ENCODE results near the gene UBE2D2.
"Not testable (repeated sequence)": the region's sequence is repeated elsewhere in the genome, so short reads cannot be mapped to it uniquely, and the experiment has no call there.

UBE2D2 gene

DNA sequence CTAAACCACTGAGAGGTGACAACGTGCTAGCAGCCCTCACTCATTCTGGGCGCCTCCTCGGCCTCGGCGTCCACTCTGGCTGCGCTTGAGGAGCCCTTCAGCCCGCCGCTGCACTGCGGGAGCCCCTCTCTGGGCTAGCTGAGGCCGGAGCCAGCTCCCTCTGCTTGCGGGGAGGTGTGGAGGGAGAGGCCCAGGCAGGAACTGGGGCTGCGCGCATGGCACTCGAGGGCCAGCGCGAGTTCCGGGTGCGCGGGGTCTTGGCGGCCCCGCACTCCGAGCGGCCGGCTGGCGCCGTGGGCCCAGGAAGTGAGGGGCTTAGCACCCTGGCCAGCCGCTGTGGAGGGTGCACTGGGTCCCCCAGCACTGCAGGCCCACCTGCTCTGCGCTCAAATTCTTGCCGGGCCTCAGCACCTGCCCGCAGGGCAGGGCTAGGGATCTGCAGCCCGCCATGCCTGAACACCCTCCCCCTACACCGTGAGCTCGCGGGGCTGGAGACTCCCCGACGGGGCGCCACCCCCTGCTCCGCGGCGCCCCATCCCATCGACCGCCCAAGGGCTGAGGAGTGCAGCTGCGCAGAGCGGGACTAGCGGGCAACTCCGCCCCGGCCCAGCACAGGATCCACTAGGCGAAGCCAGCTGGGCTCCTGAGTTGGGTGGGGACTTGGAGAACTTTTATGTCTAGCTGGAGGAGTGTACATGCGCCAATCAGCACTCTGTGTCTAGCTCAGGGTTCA is 11.8 kb upstream of the UBE2D2 start:
- no peak for FAIRE-seq

DNA sequence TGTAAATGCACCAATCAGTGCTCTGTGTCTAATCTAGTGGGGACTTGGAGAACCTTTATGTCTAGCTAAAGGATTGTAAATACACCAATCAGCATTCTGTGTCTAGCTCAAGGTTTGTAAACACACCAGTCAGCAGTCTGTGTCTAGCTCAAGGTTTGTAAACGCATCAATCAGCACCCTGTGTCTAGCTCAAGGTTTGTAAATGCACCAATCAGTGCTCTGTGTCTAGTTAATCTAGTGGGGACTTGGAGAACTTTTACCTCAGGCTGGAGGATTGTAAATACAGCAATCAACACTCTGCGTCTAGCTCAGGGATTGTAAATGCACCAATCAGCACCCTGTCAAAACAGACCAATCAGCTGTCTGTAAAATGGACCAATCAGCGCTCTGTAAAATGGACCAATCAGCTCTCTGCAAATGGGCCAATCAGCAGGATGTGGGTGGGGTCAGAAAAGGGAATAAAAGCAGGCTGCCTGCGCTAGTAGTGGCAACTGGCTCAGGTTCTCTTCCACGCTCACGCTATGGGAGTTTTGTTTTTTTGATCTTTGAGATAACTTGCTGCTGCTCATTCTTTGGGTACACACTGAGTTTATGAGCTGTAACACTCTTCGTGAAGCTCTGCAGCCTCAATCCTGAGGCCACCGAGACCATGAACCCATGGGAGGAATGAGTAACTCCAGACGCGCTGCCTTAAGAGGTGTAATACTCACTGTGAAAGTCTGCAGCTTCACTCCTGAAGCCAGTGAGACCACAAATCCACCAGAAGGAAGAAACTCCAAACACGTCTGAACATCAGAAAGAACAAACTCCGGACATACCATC is 10.9 kb upstream of the UBE2D2 start:
- not testable (repeated sequence) for FAIRE-seq

DNA sequence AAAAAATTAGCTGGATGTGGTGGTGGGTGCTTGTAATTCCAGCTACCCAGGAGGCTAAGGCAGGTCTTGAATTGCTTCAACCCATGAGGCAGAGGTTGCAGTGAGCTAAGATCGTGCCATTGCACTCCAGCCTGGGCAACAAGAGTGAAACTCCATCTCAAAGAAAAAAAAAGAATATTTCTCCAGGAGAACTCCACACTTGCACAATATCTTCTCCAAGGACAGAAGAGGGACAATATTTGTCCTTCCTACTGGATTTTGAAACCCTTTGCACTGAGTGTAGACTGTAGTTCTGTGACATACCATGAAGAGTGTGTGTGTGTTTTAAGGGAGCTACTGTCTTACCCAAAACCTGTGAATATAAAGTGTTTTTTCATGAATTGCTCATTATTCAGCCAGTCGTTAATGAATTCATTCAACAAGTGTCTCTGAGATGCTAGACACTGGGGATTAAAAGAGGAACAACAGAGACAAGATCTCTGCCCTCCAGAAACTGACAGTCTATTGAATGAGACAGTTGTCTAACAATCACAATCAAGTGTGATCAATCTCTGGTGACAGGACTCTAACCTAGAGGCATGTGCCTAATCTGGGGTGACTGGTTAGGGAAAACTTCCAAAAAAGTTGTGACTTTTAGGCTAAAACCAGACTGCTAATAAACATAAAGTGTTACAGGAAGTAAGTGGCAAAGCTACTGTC is 9.8 kb upstream of the UBE2D2 start:
- FAIRE-seq, result no peak

DNA sequence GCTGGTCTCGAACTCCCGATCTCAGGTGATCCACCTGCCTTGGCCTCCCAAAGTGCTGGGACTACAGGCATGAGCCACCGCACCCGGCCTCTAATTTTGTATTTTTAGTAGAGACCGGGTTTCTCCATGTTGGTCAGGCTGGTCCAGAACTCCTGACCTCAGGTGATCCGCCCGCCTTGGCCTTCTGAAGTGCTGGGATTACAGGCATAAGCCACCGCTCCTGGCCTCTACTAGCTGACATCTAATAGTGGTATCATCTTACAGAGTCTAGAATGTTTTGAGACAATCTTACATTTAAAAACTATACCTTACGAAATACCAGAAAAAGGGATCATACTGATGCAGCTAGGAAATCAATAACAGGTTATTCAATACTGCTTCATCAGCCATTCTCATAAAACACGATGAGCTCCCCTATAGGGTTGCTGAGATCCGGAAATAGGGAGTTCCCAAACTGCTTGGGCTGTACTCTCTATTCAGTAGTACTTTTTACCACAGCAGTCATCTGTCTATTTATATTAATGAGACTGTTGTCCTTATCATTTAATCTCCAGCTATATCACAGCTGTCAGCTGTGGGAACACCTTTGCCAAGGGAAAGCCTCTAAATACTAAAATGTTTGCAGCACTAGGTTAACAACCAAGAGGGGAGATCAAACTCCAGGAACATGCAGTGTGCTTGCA is 8.1 kb upstream of the UBE2D2 start:
- no peak for FAIRE-seq

DNA sequence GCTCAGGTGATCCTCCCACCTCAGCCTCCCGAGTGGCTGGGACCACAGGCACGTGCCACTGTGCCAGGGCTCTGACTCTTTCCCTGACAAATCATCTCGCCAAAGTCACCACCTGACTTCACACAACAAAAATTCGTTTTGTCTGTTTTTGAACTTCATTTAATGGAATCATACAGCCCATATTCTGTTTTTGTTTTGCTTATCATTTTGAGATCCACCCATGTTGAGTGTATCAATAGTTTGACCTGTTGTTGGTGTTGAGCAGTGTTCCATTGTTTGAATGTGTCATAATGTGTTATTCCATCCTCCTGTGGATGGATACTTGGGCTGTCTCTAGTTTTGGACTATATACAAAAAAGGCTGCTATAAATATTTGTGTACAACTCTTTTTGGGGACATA is 6.9 kb upstream of the UBE2D2 start:
- FAIRE-seq, result no peak

DNA sequence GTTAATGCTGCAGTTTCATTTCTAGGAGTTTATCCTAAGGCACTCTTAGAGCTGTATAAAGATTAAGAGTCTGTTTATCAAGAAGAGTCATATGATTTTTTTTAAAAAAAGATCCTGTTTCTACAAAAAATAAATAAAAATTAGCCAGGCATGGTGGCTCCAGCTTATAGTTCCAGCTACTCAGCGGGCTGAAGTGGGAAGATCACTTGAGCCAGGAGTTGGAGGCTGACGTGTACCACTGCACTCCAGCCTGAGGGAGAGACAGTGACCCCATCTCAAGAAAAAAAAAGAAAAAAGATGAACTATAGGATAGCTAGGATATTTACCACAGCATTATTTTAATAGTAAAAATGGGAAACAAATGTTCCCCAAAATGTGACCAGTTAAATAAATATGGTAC is 3.3 kb upstream of the UBE2D2 start:
- FAIRE-seq, result no peak

DNA sequence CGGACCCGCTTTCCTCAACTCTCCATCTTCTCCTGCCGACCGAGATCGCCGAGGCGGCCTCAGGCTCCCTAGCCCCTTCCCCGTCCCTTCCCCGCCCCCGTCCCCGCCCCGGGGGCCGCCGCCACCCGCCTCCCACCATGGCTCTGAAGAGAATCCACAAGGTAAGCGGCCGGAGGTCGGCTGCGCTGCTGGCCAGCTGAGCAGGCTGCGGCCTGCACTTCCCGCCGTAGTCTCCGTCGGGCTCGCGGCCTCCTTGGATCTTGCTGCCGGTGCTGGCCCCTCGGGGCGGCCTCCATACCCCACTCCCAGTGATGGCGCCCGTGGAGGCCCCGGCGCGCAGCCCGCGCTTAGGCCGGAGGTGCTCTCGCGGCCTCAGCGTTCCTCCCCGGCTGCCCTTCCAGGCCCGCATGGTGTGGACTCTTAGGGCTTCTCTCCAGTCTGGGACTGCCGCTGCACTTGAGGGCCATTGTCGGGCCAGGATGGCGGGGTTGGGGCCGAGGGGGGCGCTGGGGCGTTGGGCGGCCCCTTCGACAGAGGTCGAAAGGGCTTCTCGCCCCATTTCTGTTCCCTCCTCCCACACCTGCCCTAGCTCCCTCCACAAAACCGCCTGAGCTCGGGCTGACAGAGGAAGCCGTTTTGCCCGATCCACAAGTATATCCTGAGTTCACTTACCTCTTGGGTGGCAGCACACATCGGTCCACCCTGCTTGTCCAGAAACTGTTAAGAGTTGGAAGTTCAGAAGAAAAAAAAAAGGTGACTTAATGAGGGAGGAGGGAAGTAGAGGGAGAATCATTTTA is 714 bp downstream of the UBE2D2 start:
- FAIRE-seq, result no peak

DNA sequence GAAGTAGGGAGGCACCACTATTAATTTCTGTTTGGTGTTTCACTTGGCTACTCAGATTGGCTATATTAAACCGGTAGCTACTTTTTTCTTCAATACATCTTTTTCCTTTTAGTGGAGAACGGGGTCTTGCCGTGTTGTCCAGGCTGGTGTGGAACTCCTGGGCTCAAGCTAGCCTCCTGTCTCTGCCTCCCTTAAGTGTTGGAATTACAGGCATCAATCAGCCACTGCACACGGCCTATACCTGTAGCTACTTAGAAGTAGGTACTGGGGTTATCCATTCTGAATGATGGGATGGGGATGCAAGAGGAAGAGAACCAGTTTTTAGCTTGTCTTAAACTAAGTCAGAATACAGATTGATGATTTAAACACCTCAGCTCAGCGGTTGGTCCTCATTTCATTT is 1.7 kb downstream of the UBE2D2 start:
- no peak for FAIRE-seq

DNA sequence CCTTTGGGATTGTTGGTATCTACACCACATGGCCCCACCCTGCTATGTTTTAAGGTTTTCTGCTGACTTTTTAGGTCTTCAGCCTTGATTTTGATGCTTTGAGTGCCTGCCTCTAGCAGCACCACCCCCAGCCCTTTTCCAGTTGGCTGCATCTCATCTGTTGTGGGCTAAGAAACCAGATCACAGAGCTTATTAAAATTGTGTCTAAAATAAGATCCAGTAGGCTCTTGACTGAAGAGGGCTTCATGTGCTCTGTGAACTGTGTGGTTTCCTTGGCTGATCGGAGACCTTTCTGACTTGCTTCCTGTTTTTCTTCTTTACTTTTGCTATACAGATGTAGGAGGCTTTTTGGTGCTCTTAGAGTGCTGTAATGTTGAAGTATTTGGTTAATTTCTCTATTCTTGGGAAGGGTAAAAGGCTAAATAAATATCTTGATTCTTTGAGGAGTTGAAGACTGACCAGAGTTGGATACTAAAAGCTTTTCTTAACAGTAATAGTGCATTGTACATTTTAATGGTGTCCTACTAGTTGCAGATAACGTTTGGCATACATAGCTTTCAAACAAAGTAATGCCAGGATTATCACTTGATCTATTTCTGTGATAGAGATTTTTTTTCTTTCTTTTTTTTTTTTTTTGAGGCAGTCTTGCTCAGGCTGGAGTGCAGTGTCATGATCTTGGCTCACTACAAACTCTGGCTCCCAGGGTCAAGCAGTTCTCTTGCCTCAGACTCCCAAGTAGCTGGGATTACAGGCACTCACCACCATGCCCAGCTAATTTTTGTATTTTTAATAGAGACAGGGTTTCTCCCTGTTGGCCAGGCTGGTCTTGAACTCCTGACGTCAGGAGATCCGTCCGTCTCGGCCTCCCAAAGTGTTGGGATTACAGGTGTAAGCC is 4.5 kb downstream of the UBE2D2 start:
- no peak for FAIRE-seq

DNA sequence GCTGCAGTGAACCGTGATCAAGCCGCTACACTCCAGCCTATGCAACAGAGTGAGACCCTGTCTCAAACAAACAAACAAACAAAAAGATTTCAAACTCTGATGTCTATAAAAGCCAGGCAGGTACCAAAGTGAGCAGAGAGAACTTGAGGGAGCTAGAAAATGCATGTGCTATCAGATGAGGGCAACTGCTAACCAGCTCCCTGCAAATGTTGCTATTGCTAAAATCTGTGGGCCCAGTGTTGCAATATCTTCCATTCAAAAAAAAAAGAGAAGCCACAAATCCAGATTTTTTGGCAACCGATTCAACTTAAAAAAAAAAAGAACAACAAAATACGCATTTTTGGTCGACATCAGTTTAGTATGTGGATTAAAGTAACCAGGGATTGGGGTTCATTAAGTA is 5.5 kb downstream of the UBE2D2 start:
- FAIRE-seq, result no peak

DNA sequence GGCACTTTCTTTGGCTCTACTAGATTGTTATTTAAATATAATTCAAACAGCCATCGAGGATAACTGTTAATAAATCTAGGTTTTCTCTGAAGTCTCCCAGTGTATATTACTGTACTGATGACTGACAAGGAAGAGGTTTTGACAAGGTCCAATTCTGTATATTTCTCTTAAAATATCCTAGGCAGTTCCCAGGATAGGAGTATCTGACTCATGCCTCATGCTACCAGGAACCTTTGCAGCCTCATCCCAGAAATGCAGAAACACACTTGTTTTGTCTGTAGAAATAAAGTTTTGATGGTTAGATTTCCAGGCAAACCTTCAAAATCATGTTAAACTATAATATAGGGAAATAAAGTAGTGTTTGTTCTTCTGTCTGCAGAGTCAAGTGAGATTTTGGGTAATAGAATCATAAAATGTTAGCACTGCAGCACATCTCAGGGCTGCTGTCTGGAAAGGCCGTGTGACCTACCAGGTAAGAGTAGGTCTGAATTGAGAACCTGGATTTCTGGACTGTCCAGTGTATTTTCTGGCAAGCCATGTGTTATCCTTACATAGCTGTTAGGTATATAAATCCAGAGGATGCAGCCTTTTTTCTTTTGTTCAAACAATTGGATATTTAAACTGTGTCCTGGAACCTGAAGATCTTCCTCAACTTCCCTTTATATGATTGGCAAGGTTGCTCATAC is 8.3 kb downstream of the UBE2D2 start:
- no peak for FAIRE-seq

DNA sequence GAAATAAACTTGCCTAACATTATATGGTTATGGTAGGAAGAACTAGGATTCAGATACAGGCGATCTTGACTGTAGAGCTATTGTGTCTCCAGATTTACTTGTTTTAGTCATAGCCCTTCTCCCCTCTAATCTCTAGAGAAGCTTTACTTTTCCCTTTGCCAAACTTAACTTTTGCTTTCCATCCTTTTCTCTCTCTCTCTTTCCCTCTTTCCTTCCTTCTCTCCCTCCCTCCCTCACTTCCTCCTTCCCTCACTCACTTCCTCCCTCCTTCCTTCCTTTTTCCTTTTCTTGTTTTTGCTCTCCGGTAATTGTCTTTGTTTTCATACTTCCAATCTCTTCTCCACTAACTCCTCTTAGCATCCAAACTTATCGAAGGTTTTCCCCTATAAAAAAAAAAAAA is 10.4 kb downstream of the UBE2D2 start:
- no peak for FAIRE-seq

DNA sequence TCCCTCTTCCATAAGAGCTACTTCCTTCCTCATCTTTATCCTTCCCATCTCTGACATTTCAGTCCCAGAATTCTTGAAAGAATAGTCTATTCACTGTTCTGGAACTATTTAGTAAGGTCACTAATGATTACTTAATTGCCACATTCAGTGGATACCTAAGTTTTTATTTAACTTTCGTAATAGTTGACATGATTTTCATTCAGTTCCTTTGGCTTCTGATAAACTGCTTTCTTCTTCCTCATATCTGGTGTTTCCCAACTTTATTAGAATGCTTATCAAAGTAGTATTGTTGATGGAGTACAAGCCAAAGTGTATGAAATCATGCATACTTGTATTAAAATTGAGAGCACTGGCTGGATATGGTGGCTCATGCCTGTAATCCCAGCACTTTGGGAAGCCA is 10.8 kb downstream of the UBE2D2 start:
- no peak for FAIRE-seq

DNA sequence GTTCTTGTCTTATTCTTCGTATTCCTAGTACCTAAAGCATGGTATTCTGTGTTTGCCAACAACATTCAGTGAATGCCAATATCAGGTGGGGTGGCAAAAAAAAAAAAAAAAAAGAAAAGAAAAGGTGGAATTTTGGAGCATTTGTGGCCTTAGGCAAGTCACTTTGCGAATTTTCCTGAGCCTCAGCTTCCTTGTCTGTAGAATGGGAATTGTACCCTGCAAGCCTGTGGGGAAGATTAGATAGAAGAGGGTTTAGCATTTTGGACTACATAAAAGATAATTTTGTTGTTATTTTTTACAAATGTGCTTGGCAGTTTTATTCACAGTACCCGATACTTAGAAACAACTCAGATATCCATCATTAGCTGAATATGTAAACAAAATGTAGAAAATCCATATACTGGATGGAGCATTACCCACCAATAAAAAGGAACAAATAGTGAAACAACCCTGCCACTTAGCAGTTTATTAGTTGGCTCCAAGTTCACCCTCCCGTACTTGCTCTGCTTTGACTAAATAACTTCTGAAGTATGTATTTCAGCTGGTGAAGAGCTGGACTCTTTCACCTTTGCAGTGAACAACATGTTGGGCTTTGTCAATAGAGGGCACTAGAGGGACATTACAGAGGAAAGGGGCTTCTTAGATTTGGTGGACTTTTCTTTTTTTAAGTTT is 13.6 kb downstream of the UBE2D2 start:
- no peak for FAIRE-seq

DNA sequence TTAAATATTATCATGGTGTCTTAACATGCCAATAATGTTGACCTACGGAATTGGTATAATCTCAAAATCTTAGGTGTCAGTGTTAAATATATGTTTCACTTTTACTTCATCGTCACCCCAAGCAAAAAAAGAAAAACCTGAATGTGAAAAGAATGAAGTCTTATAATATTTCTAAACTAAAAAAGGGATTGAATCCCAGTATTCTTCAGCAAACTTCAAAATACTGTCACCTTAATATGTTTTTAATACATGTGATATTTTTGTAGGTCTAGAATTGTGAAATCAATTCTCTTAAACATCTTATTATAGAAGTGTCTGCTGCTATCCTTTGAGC is 14.1 kb downstream of the UBE2D2 start:
- no peak for FAIRE-seq

DNA sequence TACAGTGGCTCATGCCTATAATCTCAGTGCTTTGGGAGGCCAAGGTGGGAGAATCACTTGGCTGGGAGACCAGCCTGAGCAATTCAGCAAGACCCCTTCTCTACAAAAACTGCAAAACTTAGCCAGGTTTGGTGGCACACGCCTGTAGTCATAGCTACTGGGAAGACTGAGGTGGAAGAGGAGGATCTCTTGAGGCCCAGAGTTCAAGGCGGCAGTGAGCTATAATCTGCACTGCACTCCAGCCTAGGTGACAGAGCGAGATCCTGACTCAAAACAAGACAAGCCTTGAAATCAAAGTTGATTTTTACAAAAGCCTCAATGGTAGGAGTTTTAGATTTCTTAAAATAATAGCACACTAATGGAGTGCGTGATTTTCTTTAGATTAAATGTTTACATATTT is 14.6 kb downstream of the UBE2D2 start:
- no peak for FAIRE-seq

DNA sequence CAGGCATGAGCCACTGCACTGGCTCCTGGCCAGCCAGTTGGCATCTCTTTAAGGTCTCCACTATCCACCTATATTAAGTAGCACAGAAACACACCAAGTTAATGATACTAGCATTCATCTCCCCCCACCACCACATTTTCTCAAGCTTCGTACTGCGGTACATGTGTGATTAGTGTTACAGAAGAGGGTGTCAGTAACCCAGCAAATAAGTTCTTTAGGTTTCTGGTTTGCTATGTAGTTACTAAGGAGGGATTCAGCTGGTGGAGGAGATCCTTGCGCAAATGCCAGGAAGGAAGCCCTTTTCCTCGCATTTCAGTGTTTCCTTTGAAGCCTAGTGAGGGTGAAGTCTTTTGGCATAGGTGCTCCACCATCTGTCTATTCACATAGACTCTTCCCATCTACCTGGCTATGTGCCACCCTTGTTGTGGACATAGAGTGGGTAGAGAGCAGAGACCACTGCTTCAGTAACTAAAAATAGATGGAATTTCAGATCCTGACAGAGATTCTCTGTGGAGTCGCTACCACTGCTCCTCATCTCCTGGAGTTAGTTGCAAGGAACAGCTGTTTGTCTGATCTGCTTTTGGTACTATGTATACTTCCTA is 16.7 kb downstream of the UBE2D2 start:
- no peak for FAIRE-seq

DNA sequence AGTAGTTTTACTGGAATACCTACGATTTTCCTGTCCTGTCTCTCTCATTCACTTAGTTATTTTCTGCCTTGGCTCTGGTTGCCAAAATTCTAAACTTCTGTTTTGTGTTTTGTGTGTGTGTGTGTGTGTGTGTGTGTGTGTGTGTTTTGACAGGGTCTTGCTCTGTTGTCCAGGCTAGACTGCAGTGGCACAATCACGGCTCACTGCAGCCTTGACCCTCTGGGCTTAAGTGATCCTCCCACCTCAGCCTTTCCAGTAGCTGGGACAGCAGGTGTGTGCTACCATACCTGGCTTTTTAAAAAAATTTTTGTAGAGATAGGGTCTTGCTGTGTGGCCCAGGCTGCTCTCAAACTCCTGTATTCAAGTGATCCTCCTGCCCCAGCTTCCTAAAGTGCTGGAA is 17.2 kb downstream of the UBE2D2 start:
- no peak for FAIRE-seq

DNA sequence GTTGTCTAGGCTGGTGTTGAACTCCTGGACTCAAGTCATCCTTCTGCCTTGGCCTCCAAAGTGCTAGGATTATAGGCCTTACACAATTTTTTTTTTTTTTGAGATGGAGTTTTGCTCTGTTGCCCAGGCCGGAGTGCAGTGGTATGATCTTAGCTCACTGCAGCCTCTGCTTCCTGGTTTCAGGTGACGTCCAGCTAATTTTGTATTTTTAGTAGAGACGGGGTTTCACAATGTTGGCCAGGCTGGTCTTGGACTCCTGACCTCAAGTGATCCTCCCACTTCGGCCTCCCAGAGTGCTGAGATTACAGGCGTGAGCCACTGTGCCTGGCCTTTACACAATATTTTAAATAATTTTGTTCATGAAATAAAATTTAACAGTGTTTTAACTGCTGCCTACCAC is 21.0 kb downstream of the UBE2D2 start:
- not testable (repeated sequence) for FAIRE-seq

DNA sequence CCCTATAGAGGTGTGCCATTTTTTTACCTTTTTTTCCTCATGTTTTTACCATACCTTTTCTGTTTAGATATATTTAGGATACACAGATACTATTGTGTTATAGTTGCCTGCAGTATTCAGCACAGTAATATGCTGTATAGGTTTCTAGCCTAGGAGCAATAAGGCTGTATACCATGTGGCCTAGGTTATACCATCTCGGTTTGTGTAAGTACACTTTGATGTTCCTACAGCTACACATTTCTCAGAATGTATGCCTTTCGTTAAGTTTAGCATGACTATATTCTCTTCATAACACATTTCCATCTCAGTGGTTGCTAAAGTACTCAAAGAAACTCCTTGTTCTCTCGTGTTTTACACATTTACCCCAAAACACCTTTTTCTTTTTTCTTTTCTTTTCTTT is 23.0 kb downstream of the UBE2D2 start:
- no peak for FAIRE-seq
